ENCODE data around the gene PIP5KL1.

DNA sequence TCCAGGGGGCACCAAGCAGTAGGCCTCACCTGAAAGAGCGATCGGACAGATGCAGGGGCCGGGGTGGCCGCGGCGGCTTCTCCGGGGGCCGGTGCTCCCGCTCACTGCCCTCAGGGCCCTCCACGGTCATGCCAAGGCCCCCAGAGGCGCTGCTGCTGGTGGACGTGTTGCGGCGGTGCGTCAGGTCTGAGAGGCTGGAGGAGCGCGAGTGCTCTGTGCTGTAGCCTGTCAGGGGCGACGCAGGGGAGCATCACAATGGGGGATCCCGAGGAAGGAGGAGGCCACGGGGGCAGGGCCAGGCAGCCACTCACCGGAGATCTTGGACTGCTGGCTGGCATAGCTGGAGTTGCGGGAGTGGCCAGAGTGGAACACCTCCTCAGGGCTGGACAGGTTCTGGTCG, 14.8 kb upstream of the PIP5KL1 start:
- TF ChIP-seq, protein P1, sequence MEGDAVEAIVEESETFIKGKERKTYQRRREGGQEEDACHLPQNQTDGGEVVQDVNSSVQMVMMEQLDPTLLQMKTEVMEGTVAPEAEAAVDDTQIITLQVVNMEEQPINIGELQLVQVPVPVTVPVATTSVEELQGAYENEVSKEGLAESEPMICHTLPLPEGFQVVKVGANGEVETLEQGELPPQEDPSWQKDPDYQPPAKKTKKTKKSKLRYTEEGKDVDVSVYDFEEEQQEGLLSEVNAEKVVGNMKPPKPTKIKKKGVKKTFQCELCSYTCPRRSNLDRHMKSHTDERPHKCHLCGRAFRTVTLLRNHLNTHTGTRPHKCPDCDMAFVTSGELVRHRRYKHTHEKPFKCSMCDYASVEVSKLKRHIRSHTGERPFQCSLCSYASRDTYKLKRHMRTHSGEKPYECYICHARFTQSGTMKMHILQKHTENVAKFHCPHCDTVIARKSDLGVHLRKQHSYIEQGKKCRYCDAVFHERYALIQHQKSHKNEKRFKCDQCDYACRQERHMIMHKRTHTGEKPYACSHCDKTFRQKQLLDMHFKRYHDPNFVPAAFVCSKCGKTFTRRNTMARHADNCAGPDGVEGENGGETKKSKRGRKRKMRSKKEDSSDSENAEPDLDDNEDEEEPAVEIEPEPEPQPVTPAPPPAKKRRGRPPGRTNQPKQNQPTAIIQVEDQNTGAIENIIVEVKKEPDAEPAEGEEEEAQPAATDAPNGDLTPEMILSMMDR (IDR thresholded peaks at IDR 0.05; ENCODE audit: low read depth, low read length): no peak
- TF ChIP-seq EZH2phosphoT487 (IDR thresholded peaks at IDR 0.05; ENCODE audit: low read depth): no peak

Data from OCI-LY3 (cell line).